A673 (cell line): Measurements from ENCODE around the gene GALNT13. TPM values are rescaled to one million over a fixed set of nuclear protein-coding genes. Genes with fewer than 3 reads are reported as not detected.

ENCODE experiments used
- BruUV-seq: library from RNA; stranded (reverse); fragments of 400-500 nt; replicated peaks from 2 replicates; lab custom pipeline; 2021; lab: Mats Ljungman, UMichigan
- CTCF ChIA-PET: fragments of 300-600 bp; sonication (Branson Sonifier 250); formaldehyde crosslinking; loops from one replicate; lab custom pipeline; 2022; ENCODE audit warnings: antibody characterized with exemption; lab: Charles Lee
- POLR2A ChIA-PET: fragments of 300-600 bp; sonication (Branson Sonifier 250); formaldehyde crosslinking; loops from one replicate; lab custom pipeline; 2022; ENCODE audit warnings: antibody characterized with exemption; ENCODE audit not compliant: low non-redundant PET; lab: Charles Lee
- DNase-seq: peaks from one replicate; pipeline ENCODE4 v3.0.0-alpha.2; 2015; ENCODE audit warnings: low spot score
- H3K27ac ChIP-seq: fragments of 200-600 bp; sonication (generic); 2 replicates; pipeline ENCODE4 v1.5.1; 2016; ENCODE audit warnings: mixed run types, low read depth, mild to moderate bottlenecking, mixed read lengths, antibody characterized with exemption, low read length; ENCODE audit not compliant: poor library complexity, severe bottlenecking
- H3K27me3 ChIP-seq: fragments of 200-600 bp; sonication (generic); replicated peaks from 2 replicates; pipeline ENCODE4 v1.6.1; 2017; ENCODE audit warnings: mixed run types, low read depth, mild to moderate bottlenecking, mixed read lengths, antibody characterized with exemption, low read length; ENCODE audit not compliant: insufficient read depth, poor library complexity
- H3K36me3 ChIP-seq: fragments of 200-600 bp; sonication (generic); 2 replicates; pipeline ENCODE4 v1.6.1; 2016; ENCODE audit warnings: mixed run types, mild to moderate bottlenecking, mixed read lengths, antibody characterized with exemption, low read length; ENCODE audit not compliant: insufficient read depth, poor library complexity, severe bottlenecking
- H3K4me1 ChIP-seq: fragments of 200-600 bp; sonication (generic); 2 replicates; pipeline ENCODE4 v1.6.1; 2017; ENCODE audit warnings: mixed run types, mild to moderate bottlenecking, mixed read lengths, antibody characterized with exemption, low read length; ENCODE audit not compliant: insufficient read depth, poor library complexity, severe bottlenecking
- H3K4me3 ChIP-seq: fragments of 200-600 bp; sonication (generic); 2 replicates; pipeline ENCODE4 v1.5.1; 2016; ENCODE audit warnings: low read depth, mixed run types, mild to moderate bottlenecking, mixed read lengths, low read length; ENCODE audit not compliant: poor library complexity, severe bottlenecking
- H3K9me3 ChIP-seq: fragments of 200-600 bp; sonication (generic); 2 replicates; pipeline ENCODE4 v1.6.1; 2016; ENCODE audit warnings: mixed run types, low read depth, mild to moderate bottlenecking, mixed read lengths, antibody characterized with exemption, low read length; ENCODE audit not compliant: poor library complexity, severe bottlenecking
- EZH2 ChIP-seq: fragments of 200-600 bp; sonication (generic); IDR thresholded peaks from 2 replicates; pipeline ENCODE4 v1.6.1; 2017; ENCODE audit warnings: borderline replicate concordance, low read depth, mild to moderate bottlenecking, mixed read lengths, antibody characterized with exemption, low read length; ENCODE audit not compliant: poor library complexity, severe bottlenecking
- intact Hi-C: fragments of 100-400 bp; cut with micrococcal nuclease; formaldehyde crosslinking; loops from one replicate; pipeline ENCODE4 v1.10.0; 2022; ENCODE audit not compliant: unreplicated experiment
- total RNA-seq: library from RNA; stranded (reverse); gene quantifications from 2 replicates; pipeline ENCODE4 v1.2.3, GENCODE V29; 2021
- TF ChIP-seq, protein P1 (sequence below): fragments of 300-800, 200-600 bp; sonication (generic); conservative IDR thresholded peaks from 2 replicates; pipeline ENCODE4 v1.5.1; 2017; ENCODE audit warnings: low read depth, mild to moderate bottlenecking, antibody characterized with exemption, low read length, moderate library complexity, mixed read lengths

GALNT13 gene
- total RNA-seq, 1 experiment from 2014 or later = not detected

DNA sequence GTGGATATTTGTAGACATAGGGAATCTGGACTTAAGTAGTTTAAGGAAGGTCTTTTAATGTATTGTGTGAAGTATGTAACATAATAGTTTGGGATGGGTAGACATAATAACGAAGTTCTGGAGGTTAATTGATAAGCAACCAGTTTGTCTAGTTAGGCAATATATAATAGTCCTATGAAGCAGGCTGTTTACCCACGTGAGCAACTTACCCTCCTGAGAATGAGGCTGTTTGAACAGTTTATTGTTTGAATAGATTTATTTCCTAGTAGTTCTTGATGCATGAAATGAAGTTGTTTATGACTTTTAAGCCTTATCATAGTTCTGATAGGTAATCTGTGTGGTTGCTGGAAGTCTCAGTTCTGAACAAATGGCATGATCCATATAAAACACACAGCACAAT, 361.5 kb downstream of the GALNT13 start:
- CTCF ChIA-PET = no interaction called here
- no TSS peak for BruUV-seq
- no peaks in the 10 kb centered on the region for H3K36me3 ChIP-seq
- DNase-seq = no peak
- intact Hi-C loops = no loop called here
- no peak overlapping the region for H3K4me3 ChIP-seq
- TF ChIP-seq EZH2 = no peak
- TF ChIP-seq, protein P1, sequence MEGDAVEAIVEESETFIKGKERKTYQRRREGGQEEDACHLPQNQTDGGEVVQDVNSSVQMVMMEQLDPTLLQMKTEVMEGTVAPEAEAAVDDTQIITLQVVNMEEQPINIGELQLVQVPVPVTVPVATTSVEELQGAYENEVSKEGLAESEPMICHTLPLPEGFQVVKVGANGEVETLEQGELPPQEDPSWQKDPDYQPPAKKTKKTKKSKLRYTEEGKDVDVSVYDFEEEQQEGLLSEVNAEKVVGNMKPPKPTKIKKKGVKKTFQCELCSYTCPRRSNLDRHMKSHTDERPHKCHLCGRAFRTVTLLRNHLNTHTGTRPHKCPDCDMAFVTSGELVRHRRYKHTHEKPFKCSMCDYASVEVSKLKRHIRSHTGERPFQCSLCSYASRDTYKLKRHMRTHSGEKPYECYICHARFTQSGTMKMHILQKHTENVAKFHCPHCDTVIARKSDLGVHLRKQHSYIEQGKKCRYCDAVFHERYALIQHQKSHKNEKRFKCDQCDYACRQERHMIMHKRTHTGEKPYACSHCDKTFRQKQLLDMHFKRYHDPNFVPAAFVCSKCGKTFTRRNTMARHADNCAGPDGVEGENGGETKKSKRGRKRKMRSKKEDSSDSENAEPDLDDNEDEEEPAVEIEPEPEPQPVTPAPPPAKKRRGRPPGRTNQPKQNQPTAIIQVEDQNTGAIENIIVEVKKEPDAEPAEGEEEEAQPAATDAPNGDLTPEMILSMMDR = no peak
- H3K27ac ChIP-seq = no peak overlapping the region
- H3K9me3 ChIP-seq = no peaks in the 10 kb centered on the region
- POLR2A ChIA-PET = no interaction called here
- no peaks in the 10 kb centered on the region for H3K4me1 ChIP-seq
- no peaks in the 10 kb centered on the region for H3K27me3 ChIP-seq

DNA sequence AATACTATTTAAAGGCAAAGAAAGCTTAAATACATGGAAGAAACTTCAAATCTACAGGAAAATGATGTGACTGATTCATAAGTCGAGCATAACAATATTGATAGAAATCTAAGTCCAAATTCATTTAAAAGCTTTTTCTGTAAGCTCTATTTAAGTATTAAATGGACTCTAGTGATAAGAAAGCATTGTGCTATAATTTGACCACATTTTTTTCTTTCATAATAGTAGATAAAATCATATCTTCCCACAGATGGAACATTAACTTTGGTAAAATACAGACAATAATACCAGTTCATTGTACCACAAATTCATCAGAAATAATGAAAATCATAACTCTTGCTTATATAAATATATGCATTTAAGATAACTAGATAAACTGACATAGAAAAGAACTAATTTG, 366.5 kb downstream of the GALNT13 start:
- no peak for TF ChIP-seq EZH2
- TF ChIP-seq, protein P1 = no peak
- Histone ChIP-seq H3K36me3 (no peaks in the 10 kb centered on the region), H3K4me3 (no peak overlapping the region), H3K27ac (no peak overlapping the region), H3K9me3 (no peaks in the 10 kb centered on the region), H3K4me1 (no peaks in the 10 kb centered on the region), H3K27me3 (no peaks in the 10 kb centered on the region)
- DNase-seq = no peak
- POLR2A ChIA-PET = no interaction called here
- CTCF ChIA-PET = no interaction called here
- BruUV-seq = no TSS peak
- intact Hi-C loops = no loop called here

DNA sequence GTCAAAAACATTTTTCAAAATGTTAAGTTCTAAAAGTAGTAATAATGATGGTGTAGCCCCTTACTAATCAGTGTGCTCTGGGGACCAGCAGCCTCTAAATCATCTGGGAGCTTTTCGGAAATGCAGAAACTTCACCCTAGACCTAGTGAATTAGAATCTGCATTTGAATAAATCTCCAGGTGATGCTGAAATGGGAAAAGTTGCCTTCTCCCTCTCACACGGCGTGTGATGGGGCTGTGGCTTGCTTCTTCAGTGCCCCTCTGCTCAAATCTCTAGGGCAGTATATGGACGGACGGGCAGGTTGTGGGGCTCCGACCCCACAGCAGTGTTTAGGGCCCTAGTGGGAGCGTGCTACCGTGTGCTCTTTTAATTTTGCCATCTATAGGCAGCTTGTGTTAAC, 368.6 kb downstream of the GALNT13 start:
- Histone ChIP-seq H3K36me3 (no peaks in the 10 kb centered on the region), H3K27me3 (no peaks in the 10 kb centered on the region), H3K4me1 (no peaks in the 10 kb centered on the region), H3K27ac (no peak overlapping the region), H3K9me3 (no peaks in the 10 kb centered on the region), H3K4me3 (no peak overlapping the region)
- no peak for DNase-seq
- POLR2A ChIA-PET = no interaction called here
- no TSS peak for BruUV-seq
- intact Hi-C loops = no loop called here
- TF ChIP-seq, protein P1 = no peak
- CTCF ChIA-PET = no interaction called here
